GM23338 (cell line): ENCODE data around the gene CYP27A1. TPM values are rescaled to one million over a fixed set of nuclear protein-coding genes. Genes with fewer than 3 reads are reported as not detected.

Experiments
- ATAC-seq: fragments of 200-7000 bp; cut with Tn5 transposase; 3 replicates; pipeline ENCODE4 v1.9.1; 2020
- DNase-seq: peaks from one replicate; pipeline ENCODE4 v3.0.0-alpha.2; 2015; ENCODE audit warnings: low spot score
- H2AFZ ChIP-seq: fragments of 200-600 bp; sonication (generic); 2 replicates; pipeline ENCODE4 v1.8.0; 2016; ENCODE audit warnings: antibody characterized with exemption, mild to moderate bottlenecking, moderate library complexity
- H3F3A ChIP-seq: fragments of 200-600 bp; sonication (generic); replicated peaks from 2 replicates; pipeline ENCODE4 v1.8.0; 2017; ENCODE audit warnings: antibody characterized with exemption, mixed run types, low read depth
- H3K27ac ChIP-seq: fragments of 200-600 bp; sonication (generic); 2 replicates; pipeline ENCODE4 v1.6.1; 2016; ENCODE audit warnings: low read depth
- H3K27me3 ChIP-seq: fragments of 200-600 bp; sonication (generic); 2 replicates; pipeline ENCODE4 v1.8.0; 2016; ENCODE audit warnings: mild to moderate bottlenecking, mixed run types, moderate library complexity; ENCODE audit not compliant: insufficient read depth
- H3K36me3 ChIP-seq: fragments of 200-600 bp; sonication (generic); 2 replicates; pipeline ENCODE4 v1.8.0; 2016; ENCODE audit warnings: mild to moderate bottlenecking; ENCODE audit not compliant: insufficient read depth
- H3K4me1 ChIP-seq: fragments of 200-600 bp; sonication (generic); 2 replicates; pipeline ENCODE4 v1.8.0; 2016; ENCODE audit warnings: mild to moderate bottlenecking, moderate library complexity; ENCODE audit not compliant: insufficient read depth
- H3K4me2 ChIP-seq: fragments of 200-600 bp; sonication (generic); 2 replicates; pipeline ENCODE4 v1.7.1; 2017; ENCODE audit warnings: mixed run types
- H3K4me3 ChIP-seq: fragments of 200-600 bp; sonication (generic); 2 replicates; pipeline ENCODE4 v1.6.1; 2016; ENCODE audit warnings: mixed run types
- H3K79me2 ChIP-seq: fragments of 200-600 bp; sonication (generic); replicated peaks from 2 replicates; pipeline ENCODE4 v1.8.0; 2017; ENCODE audit warnings: mild to moderate bottlenecking; ENCODE audit not compliant: insufficient read depth
- H3K9me2 ChIP-seq: fragments of 200-600 bp; sonication (generic); 2 replicates; pipeline ENCODE4 v1.8.0; 2017; ENCODE audit not compliant: insufficient read depth
- H4K20me1 ChIP-seq: fragments of 200-600 bp; sonication (generic); replicated peaks from 2 replicates; pipeline ENCODE4 v1.8.0; 2017; ENCODE audit warnings: mild to moderate bottlenecking; ENCODE audit not compliant: insufficient read depth
- H3K27ac Mint-ChIP-seq: 2 replicates; pipeline ENCODE4 v1.8.0; 2020; ENCODE audit warnings: inconsistent platforms, mild to moderate bottlenecking, moderate library complexity, mixed read lengths
- H3K27me3 Mint-ChIP-seq: 3 replicates; pipeline ENCODE4 v1.8.0; 2022; ENCODE audit warnings: low read depth, mild to moderate bottlenecking, moderate library complexity, mixed read lengths, inconsistent platforms; ENCODE audit not compliant: insufficient read depth, poor library complexity
- H3K36me3 Mint-ChIP-seq: 3 replicates; pipeline ENCODE4 v1.8.0; 2021; ENCODE audit warnings: low read depth, mild to moderate bottlenecking, inconsistent platforms, moderate library complexity, mixed read lengths
- H3K4me1 Mint-ChIP-seq: 3 replicates; pipeline ENCODE4 v1.8.0; 2020; ENCODE audit warnings: mild to moderate bottlenecking, inconsistent platforms, mixed read lengths
- H3K4me3 Mint-ChIP-seq: 3 replicates; pipeline ENCODE4 v1.8.0; 2021; ENCODE audit warnings: moderate library complexity, mild to moderate bottlenecking, inconsistent platforms, mixed read lengths
- H3K9me3 Mint-ChIP-seq: 3 replicates; pipeline ENCODE4 v1.8.0; 2020; ENCODE audit warnings: moderate library complexity, mild to moderate bottlenecking, inconsistent platforms, mixed read lengths
- CREB1 ChIP-seq: fragments of 250-450 bp; sonication (Bioruptor Pico); IDR thresholded peaks from 2 replicates; pipeline ENCODE4 v1.5.0; 2020; ENCODE audit warnings: low read depth, mild to moderate bottlenecking, moderate library complexity
- CTCF ChIP-seq, 2 experiments: fragments of 200-600 bp in 1 of 2; sonication (generic) in 1 of 2; conservative IDR thresholded peaks; 2 replicates each; pipeline versions ENCODE4 v1.5.1 to v1.6.1; 2016 to 2017; ENCODE audit warnings: antibody characterized with exemption in 2 of 2, low read depth in 2 of 2, mild to moderate bottlenecking in 2 of 2, moderate library complexity in 1 of 2
- EZH2 ChIP-seq: fragments of 200-600 bp; sonication (generic); IDR thresholded peaks from one replicate; pipeline ENCODE4 v1.8.0; 2017; ENCODE audit warnings: antibody characterized with exemption, mild to moderate bottlenecking, low read depth; ENCODE audit not compliant: unreplicated experiment
- EZH2phosphoT487 ChIP-seq: fragments of 200-600 bp; sonication (generic); IDR thresholded peaks from one replicate; pipeline ENCODE4 v1.8.1; 2018; ENCODE audit warnings: antibody characterized with exemption; ENCODE audit not compliant: unreplicated experiment
- JUNB ChIP-seq: IDR thresholded peaks from one replicate; pipeline ENCODE4 v1.6.1; 2016; ENCODE audit warnings: antibody characterized with exemption; ENCODE audit not compliant: unreplicated experiment
- NANOG ChIP-seq: IDR thresholded peaks from 2 replicates; pipeline ENCODE4 v1.6.1; 2016; ENCODE audit warnings: antibody characterized with exemption, borderline replicate concordance
- POLR2AphosphoS5 ChIP-seq: IDR thresholded peaks from 2 replicates; pipeline ENCODE4 v1.6.1; 2016; ENCODE audit warnings: antibody characterized with exemption, low read depth
- REST ChIP-seq: IDR thresholded peaks from one replicate; pipeline ENCODE4 v1.6.1; 2018; ENCODE audit warnings: antibody characterized with exemption; ENCODE audit not compliant: unreplicated experiment
- STAT1 ChIP-seq: IDR thresholded peaks from one replicate; pipeline ENCODE4 v1.6.1; 2016; ENCODE audit warnings: antibody characterized with exemption; ENCODE audit not compliant: unreplicated experiment
- ZNF114 ChIP-seq: fragments of 250-450 bp; sonication (Bioruptor Pico); IDR thresholded peaks from 2 replicates; pipeline ENCODE4 v1.5.0; 2020; ENCODE audit warnings: mild to moderate bottlenecking, moderate library complexity
- ZNF331 ChIP-seq: fragments of 250-450 bp; sonication (Bioruptor Pico); IDR thresholded peaks from 2 replicates; pipeline ENCODE4 v1.5.0; 2020; ENCODE audit warnings: low read depth, mild to moderate bottlenecking, moderate library complexity
- polyA plus RNA-seq: library from polyadenylated mRNA; unstranded; fragments of >200 nt; fragmentation: Nextera tagmentation; extraction: Ambion mirVana; gene quantifications from 2 replicates; pipeline ENCODE4 v1.2.1, GENCODE V29; 2016
- total RNA-seq: library from RNA; depleted of rRNA; stranded (reverse); fragments of >200 nt; shearing (Covaris generic); gene quantifications from 2 replicates; pipeline ENCODE4 v1.2.3, GENCODE V29; 2014
- TF ChIP-seq, protein P1 (sequence below): IDR thresholded peaks from 2 replicates; pipeline ENCODE4 v1.6.1; 2016; ENCODE audit warnings: antibody characterized with exemption
- TF ChIP-seq, protein P2 (sequence below): fragments of 250-450 bp; sonication (Bioruptor Pico); IDR thresholded peaks from 2 replicates; pipeline ENCODE4 v1.5.0; 2020; ENCODE audit warnings: mild to moderate bottlenecking, moderate library complexity

Gene CYP27A1
- total and polyA plus RNA-seq, 2 experiments from 2014 or later: 2.2 to 6.9 TPM

- Histone ChIP-seq H3K4me3 (no peak overlapping the region), H3K36me3 (no peaks in the 10 kb centered on the region), H4K20me1 (no peaks in the 10 kb centered on the region), H3K4me1 (no peaks in the 10 kb centered on the region), H3K79me2 (no peaks in the 10 kb centered on the region), H3K27ac (no peak overlapping the region), H2AFZ (no peak overlapping the region), H3K4me2 (no peak overlapping the region), H3K9me2 (no peaks in the 10 kb centered on the region), H3K27me3 (no peaks in the 10 kb centered on the region), H3F3A (no peaks in the 10 kb centered on the region)
- no peaks in the 10 kb centered on the region; the same call in 2 of the 3 replicates for H3K4me1 Mint-ChIP-seq
- DNase-seq (no peak), ATAC-seq (no peak)
- H3K27me3 Mint-ChIP-seq: peaks cover 2% of the 10 kb centered on the region
- no peak overlapping the region for H3K4me3 Mint-ChIP-seq
- TF ChIP-seq, protein P1, sequence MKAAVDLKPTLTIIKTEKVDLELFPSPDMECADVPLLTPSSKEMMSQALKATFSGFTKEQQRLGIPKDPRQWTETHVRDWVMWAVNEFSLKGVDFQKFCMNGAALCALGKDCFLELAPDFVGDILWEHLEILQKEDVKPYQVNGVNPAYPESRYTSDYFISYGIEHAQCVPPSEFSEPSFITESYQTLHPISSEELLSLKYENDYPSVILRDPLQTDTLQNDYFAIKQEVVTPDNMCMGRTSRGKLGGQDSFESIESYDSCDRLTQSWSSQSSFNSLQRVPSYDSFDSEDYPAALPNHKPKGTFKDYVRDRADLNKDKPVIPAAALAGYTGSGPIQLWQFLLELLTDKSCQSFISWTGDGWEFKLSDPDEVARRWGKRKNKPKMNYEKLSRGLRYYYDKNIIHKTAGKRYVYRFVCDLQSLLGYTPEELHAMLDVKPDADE: no peak
- TF ChIP-seq, protein P2, sequence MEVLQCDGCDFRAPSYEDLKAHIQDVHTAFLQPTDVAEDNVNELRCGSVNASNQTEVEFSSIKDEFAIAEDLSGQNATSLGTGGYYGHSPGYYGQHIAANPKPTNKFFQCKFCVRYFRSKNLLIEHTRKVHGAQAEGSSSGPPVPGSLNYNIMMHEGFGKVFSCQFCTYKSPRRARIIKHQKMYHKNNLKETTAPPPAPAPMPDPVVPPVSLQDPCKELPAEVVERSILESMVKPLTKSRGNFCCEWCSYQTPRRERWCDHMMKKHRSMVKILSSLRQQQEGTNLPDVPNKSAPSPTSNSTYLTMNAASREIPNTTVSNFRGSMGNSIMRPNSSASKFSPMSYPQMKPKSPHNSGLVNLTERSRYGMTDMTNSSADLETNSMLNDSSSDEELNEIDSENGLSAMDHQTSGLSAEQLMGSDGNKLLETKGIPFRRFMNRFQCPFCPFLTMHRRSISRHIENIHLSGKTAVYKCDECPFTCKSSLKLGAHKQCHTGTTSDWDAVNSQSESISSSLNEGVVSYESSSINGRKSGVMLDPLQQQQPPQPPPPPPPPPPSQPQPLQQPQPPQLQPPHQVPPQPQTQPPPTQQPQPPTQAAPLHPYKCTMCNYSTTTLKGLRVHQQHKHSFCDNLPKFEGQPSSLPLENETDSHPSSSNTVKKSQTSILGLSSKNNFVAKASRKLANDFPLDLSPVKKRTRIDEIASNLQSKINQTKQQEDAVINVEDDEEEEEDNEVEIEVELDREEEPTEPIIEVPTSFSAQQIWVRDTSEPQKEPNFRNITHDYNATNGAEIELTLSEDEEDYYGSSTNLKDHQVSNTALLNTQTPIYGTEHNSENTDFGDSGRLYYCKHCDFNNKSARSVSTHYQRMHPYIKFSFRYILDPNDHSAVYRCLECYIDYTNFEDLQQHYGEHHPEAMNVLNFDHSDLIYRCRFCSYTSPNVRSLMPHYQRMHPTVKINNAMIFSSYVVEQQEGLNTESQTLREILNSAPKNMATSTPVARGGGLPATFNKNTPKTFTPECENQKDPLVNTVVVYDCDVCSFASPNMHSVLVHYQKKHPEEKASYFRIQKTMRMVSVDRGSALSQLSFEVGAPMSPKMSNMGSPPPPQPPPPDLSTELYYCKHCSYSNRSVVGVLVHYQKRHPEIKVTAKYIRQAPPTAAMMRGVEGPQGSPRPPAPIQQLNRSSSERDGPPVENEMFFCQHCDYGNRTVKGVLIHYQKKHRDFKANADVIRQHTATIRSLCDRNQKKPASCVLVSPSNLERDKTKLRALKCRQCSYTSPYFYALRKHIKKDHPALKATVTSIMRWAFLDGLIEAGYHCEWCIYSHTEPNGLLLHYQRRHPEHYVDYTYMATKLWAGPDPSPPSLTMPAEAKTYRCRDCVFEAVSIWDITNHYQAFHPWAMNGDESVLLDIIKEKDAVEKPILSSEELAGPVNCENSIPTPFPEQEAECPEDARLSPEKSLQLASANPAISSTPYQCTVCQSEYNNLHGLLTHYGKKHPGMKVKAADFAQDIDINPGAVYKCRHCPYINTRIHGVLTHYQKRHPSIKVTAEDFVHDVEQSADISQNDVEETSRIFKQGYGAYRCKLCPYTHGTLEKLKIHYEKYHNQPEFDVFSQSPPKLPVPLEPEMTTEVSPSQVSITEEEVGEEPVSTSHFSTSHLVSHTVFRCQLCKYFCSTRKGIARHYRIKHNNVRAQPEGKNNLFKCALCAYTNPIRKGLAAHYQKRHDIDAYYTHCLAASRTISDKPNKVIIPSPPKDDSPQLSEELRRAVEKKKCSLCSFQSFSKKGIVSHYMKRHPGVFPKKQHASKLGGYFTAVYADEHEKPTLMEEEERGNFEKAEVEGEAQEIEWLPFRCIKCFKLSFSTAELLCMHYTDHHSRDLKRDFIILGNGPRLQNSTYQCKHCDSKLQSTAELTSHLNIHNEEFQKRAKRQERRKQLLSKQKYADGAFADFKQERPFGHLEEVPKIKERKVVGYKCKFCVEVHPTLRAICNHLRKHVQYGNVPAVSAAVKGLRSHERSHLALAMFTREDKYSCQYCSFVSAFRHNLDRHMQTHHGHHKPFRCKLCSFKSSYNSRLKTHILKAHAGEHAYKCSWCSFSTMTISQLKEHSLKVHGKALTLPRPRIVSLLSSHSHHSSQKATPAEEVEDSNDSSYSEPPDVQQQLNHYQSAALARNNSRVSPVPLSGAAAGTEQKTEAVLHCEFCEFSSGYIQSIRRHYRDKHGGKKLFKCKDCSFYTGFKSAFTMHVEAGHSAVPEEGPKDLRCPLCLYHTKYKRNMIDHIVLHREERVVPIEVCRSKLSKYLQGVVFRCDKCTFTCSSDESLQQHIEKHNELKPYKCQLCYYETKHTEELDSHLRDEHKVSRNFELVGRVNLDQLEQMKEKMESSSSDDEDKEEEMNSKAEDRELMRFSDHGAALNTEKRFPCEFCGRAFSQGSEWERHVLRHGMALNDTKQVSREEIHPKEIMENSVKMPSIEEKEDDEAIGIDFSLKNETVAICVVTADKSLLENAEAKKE: no peak
- TF ChIP-seq REST (no peak), ZNF114 (CRISPR knock-in tag) (no peak), EZH2phosphoT487 (no peak), NANOG (no peak), CTCF (conservative IDR thresholded peaks at IDR 0.05; ENCODE audit: low read depth in 2 of 2) (no peak), CREB1 (CRISPR knock-in tag) (no peak), STAT1 (no peak), EZH2 (no peak), ZNF331 (no peak), JUNB (no peak), POLR2AphosphoS5 (no peak)
- no peaks in the 10 kb centered on the region for H3K36me3 Mint-ChIP-seq
- H3K9me3 Mint-ChIP-seq: no peaks in the 10 kb centered on the region
- H3K27ac Mint-ChIP-seq: no peak overlapping the region
Measured at GRCh38 chr2:218832520-218832919, 50.6 kb downstream of the CYP27A1 start.
